GM19035 (cell line): Measurements from ENCODE around the gene STARD13.

Experiments
- ATAC-seq: cut with Tn5 transposase; IDR thresholded peaks from one replicate; pipeline ENCODE4 v1.9.1; 2021; ENCODE audit not compliant: unreplicated experiment

STARD13 gene

GRCh38 chr13:33069365-33069764 is 216.2 kb downstream of the STARD13 start:
- ATAC-seq, result no peak

GRCh38 chr13:33066329-33066728 is 219.2 kb downstream of the STARD13 start:
- no peak for ATAC-seq

- no peak for ATAC-seq
Observed at GRCh38 chr13:33060815-33061214, 224.7 kb downstream of the STARD13 start.

GRCh38 chr13:33058776-33059327 is 226.7 kb downstream of the STARD13 start:
- ATAC-seq, result no peak

GRCh38 chr13:33057019-33057780 is 228.4 kb downstream of the STARD13 start:
- no peak for ATAC-seq

- no peak for ATAC-seq
Observed at GRCh38 chr13:33053397-33054066, 232.0 kb downstream of the STARD13 start.
